ENCODE data around the gene DUXB. TPM values are rescaled to one million over a fixed set of nuclear protein-coding genes. Genes with fewer than 3 reads are reported as not detected.
A peak's percentile ranks its signal among the peaks of the same experiment; 100 is the strongest.

Gene DUXB
- total RNA-seq, 4 donors from 2014 or later: not detected

DNA sequence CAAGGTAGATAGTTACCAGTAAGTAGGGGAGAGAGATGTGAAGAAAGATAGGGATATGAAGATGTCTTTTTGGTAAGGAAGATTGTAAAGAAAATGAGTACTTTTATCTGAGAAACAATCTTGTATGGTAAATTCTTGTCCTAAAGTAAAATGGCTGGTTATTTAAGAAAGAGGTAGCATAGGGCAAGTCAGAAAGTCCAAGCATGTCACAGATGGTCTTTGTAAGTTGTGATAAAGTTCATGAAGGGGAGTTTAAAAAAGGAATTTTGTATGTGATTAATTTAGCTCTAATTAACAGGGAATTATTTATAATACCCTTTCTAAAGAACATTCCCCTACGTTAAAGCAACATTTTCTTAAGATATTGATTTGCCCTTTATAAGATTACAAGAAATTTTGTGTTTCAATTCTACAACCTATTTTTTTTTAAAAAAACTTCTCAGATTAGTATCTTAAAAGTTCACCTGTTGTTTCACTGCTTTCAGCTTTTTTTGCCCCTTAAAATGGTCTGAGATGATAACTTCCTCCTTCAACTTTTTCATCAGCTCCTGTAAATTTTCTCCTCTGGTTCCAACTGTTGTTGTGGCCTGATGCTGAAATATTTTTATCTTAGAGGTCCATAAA, 41.3 kb upstream of the DUXB start:
- 36 to 55% methylated on average over 1 of the region's 1 CpG for WGBS, 2 donors
- DNase-seq: no peak

DNA sequence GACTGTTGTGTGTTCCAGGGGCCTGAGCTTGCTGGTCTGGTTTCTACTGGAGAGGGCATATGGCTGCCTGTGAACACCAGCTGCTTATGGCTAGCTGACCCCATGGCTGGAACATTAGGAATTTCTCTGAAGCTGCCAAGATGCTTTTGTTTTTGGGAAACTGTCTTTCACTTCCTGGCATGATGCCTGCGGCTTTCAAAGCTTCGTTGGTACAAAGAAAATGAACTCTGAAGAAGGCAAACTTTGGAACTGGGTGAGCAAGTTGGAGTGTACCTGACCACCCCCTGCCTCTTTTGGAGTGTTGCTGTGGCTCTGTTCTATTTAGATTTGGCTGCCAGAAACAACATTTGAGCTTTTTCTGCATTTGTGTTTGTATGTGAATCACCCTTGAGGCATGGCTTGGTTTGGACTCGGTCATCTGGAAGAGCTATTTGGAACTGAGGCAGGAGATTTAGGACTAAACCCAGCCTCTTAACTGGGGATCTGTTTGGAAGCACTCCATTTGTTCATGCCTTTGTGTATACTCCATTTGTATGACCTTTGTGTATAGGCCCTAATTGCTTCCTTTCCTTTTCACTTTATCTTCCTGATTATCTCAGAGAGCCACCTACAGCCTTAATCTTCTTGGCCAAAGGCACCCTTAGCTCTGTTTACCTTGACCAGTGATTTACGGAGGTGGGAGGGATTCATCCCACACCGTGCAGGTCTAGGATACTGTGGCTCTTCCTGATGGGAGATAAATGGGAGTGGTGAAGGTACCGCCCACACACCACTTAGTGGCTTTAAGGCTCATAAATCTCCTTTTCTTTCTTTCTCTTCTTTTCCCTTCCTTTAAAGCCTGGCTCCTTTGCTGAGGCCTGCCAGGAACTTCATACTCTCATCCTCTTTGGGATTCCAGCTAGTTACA, 32.3 kb upstream of the DUXB start:
- H3K9me3 ChIP-seq: no peaks in the 10 kb centered on the region
- TF ChIP-seq POLR2A (IDR thresholded peaks at IDR 0.05): no peak
- TF ChIP-seq, protein P1, sequence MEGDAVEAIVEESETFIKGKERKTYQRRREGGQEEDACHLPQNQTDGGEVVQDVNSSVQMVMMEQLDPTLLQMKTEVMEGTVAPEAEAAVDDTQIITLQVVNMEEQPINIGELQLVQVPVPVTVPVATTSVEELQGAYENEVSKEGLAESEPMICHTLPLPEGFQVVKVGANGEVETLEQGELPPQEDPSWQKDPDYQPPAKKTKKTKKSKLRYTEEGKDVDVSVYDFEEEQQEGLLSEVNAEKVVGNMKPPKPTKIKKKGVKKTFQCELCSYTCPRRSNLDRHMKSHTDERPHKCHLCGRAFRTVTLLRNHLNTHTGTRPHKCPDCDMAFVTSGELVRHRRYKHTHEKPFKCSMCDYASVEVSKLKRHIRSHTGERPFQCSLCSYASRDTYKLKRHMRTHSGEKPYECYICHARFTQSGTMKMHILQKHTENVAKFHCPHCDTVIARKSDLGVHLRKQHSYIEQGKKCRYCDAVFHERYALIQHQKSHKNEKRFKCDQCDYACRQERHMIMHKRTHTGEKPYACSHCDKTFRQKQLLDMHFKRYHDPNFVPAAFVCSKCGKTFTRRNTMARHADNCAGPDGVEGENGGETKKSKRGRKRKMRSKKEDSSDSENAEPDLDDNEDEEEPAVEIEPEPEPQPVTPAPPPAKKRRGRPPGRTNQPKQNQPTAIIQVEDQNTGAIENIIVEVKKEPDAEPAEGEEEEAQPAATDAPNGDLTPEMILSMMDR (IDR thresholded peaks at IDR 0.05): no peak
- peaks cover 20 to 21% of the 10 kb centered on the region in 2 donors for H3K4me1 ChIP-seq
- intact Hi-C loops (cut with DNase I): no loop called here
- no peak overlapping the region for H3K4me3 ChIP-seq (replicated peaks in 1 of 3)
- no peaks in the 10 kb centered on the region for H3K27me3 ChIP-seq
- no peaks in the 10 kb centered on the region for H3K36me3 ChIP-seq
- 20% methylated on average over 6 of the region's 6 CpGs for WGBS, 2 donors
- H3K27ac ChIP-seq: peak overlapping the region; percentile 67 to 82 (median 76)
- peak; percentile 87 to 89 for DNase-seq

More for the DNA sequence above, 41.3 kb upstream of the DUXB start:
- Histone ChIP-seq H3K4me1 (no peaks in the 10 kb centered on the region), H3K27me3 (no peaks in the 10 kb centered on the region), H3K27ac (no peak overlapping the region), H3K9me3 (no peaks in the 10 kb centered on the region), H3K36me3 (no peaks in the 10 kb centered on the region), H3K4me3 (replicated peaks in 1 of 3) (no peak overlapping the region)
- intact Hi-C loops (cut with DNase I): no loop called here
- TF ChIP-seq, protein P1 (IDR thresholded peaks at IDR 0.05): no peak
- no peak for TF ChIP-seq POLR2A (IDR thresholded peaks at IDR 0.05)

DNA sequence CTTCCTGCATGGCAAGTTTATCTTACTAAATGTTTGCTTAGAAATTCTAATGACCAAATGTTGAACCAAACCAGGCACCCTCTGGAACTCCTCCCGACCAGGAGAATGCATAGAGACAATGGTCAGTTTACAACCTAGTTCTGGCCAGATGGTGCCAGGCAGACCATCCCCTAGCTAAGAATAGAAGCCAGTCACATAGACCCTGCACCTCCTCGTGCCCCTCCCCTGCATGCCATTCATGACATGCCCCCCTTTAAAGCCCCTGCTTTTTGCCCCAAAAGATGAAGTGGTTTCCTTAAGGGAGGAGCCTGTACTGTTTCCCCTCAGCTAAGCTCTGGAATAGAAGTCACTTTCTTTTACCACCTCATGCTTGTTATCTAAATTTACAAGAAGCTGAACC, 31.6 kb upstream of the DUXB start:
- WGBS, 2 donors: 30 to 34% methylated on average over 2 of the region's 2 CpGs
- Histone ChIP-seq H3K4me3 (replicated peaks in 1 of 3) (no peak overlapping the region), H3K9me3 (no peaks in the 10 kb centered on the region), H3K27me3 (no peaks in the 10 kb centered on the region), H3K27ac (peak overlapping the region; percentile 67 to 82 (median 76)), H3K36me3 (no peaks in the 10 kb centered on the region), H3K4me1 (peaks cover 20 to 21% of the 10 kb centered on the region in 2 donors)
- TF ChIP-seq, protein P1 (IDR thresholded peaks at IDR 0.05): no peak
- no peak for TF ChIP-seq POLR2A (IDR thresholded peaks at IDR 0.05)
- DNase-seq: peak in 1 of 2 donors; percentile 4
- intact Hi-C loops (cut with DNase I): no loop called here

DNA sequence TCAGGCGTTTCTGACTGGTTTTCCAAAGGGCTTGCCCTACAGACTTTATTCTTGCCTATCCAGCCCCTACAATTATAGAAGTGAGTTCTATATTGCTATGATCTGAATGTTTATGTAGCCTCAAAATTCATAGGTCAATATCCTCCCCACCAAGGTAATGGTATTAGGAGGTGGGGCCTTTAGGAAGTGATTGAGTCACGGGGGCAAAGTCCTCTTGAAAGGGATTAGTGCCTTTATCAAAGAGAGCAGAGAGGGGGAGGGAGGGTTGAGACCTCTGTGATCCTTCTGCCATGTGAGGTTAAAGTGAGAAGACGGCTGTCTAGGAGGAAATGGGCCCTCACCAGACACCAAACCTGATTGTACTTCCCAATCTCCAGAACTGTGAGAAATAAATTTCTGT, 26.0 kb upstream of the DUXB start:
- no peaks in the 10 kb centered on the region for H3K36me3 ChIP-seq
- WGBS, 2 donors: 66 to 69% methylated on average over 3 of the region's 3 CpGs
- DNase-seq: no peak

More for the DNA sequence above, 26.0 kb upstream of the DUXB start:
- intact Hi-C loops (cut with DNase I): no loop called here
- TF ChIP-seq POLR2A (IDR thresholded peaks at IDR 0.05): no peak
- TF ChIP-seq, protein P1 (IDR thresholded peaks at IDR 0.05): no peak
- Histone ChIP-seq H3K9me3 (no peaks in the 10 kb centered on the region), H3K4me1 (no peaks in the 10 kb centered on the region), H3K4me3 (replicated peaks in 1 of 3) (no peak overlapping the region), H3K27ac (no peak overlapping the region), H3K27me3 (no peaks in the 10 kb centered on the region)

All from thyroid gland (tissue), 4 donors.